Measurements from ENCODE around the gene SDF4. TPM values are rescaled to one million over a fixed set of nuclear protein-coding genes. Genes with fewer than 3 reads are reported as not detected.

Gene SDF4
- total and polyA plus RNA-seq, 2 of the 13 experiments (the other 11 are each of a cell fraction or from before 2014, with no cell fraction given), result 80.8 to 107 TPM

DNA sequence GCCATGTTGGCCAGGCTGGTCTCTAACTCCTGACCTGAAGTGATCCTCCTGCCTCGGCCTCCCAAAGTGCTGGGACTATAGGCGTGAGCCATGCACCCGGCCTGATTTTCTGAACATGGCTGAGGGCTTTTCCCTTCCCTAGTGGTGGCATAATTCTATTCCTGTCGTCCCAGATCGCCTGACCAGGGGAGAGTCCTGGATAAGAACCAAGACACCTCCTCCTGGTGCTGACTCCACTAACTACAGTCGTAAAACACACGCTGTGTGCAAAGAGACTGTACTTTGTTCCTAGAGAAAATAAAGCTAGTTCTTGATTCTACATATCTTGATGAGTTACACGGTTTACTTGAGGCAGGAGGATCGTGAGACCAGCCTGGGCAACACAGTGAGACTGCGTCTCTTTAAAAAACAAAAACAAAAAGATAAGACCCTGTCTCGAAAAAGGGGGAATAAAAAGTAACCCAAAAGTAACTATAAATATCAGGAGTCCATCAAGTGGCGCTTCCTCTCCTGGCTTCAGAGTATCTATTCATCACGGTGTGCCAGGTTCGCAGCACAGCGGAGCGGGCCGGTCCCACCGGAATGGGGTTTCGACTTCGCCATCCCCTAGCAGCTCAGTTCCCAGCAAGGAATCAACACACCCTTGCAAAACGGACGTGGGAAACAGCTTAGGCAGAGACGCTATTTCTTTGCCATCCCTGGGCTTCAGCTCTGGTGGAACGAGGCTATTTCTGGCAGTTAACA is 973 bp downstream of the SDF4 start (continued):
- TF ChIP-seq KDM2A (CRISPR knock-in tag; IDR thresholded peaks at IDR 0.05; ENCODE audit: borderline replicate concordance, low read depth) (no peak), ZNF230 (CRISPR knock-in tag; IDR thresholded peaks at IDR 0.05) (no peak), TOE1 (CRISPR knock-in tag; IDR thresholded peaks at IDR 0.05) (no peak), ATF7 (IDR thresholded peaks at IDR 0.05) (no peak), ATF7 (CRISPR knock-in tag; IDR thresholded peaks at IDR 0.05) (no peak), MYC (CRISPR knock-in tag; IDR thresholded peaks at IDR 0.05; ENCODE audit: borderline replicate concordance) (no peak), ISL2 (CRISPR knock-in tag; IDR thresholded peaks at IDR 0.05) (peak; percentile 33; the same call in 1 of the 2 replicates), HES4 (CRISPR knock-in tag; IDR thresholded peaks at IDR 0.05; ENCODE audit: borderline replicate concordance) (no peak), NFKBIZ (CRISPR knock-in tag; IDR thresholded peaks at IDR 0.05) (no peak), RCOR2 (CRISPR knock-in tag; IDR thresholded peaks at IDR 0.05) (0 out of 2 replicates have a peak, but pooled peaks have one; percentile 52), KLF13 (CRISPR knock-in tag; IDR thresholded peaks at IDR 0.05) (no peak), ZNF724P (CRISPR knock-in tag; IDR thresholded peaks at IDR 0.05; ENCODE audit: borderline replicate concordance) (no peak), ZNF644 (CRISPR knock-in tag; IDR thresholded peaks at IDR 0.05; ENCODE audit: low read depth) (no peak), ZNF256 (CRISPR knock-in tag; conservative IDR thresholded peaks at IDR 0.05) (no peak), ZNF350 (CRISPR knock-in tag; IDR thresholded peaks at IDR 0.05; ENCODE audit: borderline replicate concordance, low read depth) (no peak; the same call in 1 of the 2 replicates), NFKB2 (CRISPR knock-in tag; IDR thresholded peaks at IDR 0.05; ENCODE audit: borderline replicate concordance) (peak; percentile 13; the same call in 1 of the 2 replicates), CCAR2 (optimal IDR thresholded peaks at IDR 0.05; ENCODE audit: low read depth, low read length) (no peak)
- TF ChIP-seq, protein P1, sequence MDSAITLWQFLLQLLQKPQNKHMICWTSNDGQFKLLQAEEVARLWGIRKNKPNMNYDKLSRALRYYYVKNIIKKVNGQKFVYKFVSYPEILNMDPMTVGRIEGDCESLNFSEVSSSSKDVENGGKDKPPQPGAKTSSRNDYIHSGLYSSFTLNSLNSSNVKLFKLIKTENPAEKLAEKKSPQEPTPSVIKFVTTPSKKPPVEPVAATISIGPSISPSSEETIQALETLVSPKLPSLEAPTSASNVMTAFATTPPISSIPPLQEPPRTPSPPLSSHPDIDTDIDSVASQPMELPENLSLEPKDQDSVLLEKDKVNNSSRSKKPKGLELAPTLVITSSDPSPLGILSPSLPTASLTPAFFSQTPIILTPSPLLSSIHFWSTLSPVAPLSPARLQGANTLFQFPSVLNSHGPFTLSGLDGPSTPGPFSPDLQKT (CRISPR knock-in tag; IDR thresholded peaks at IDR 0.05; ENCODE audit: borderline replicate concordance), result no peak
- TF ChIP-seq, protein P2, sequence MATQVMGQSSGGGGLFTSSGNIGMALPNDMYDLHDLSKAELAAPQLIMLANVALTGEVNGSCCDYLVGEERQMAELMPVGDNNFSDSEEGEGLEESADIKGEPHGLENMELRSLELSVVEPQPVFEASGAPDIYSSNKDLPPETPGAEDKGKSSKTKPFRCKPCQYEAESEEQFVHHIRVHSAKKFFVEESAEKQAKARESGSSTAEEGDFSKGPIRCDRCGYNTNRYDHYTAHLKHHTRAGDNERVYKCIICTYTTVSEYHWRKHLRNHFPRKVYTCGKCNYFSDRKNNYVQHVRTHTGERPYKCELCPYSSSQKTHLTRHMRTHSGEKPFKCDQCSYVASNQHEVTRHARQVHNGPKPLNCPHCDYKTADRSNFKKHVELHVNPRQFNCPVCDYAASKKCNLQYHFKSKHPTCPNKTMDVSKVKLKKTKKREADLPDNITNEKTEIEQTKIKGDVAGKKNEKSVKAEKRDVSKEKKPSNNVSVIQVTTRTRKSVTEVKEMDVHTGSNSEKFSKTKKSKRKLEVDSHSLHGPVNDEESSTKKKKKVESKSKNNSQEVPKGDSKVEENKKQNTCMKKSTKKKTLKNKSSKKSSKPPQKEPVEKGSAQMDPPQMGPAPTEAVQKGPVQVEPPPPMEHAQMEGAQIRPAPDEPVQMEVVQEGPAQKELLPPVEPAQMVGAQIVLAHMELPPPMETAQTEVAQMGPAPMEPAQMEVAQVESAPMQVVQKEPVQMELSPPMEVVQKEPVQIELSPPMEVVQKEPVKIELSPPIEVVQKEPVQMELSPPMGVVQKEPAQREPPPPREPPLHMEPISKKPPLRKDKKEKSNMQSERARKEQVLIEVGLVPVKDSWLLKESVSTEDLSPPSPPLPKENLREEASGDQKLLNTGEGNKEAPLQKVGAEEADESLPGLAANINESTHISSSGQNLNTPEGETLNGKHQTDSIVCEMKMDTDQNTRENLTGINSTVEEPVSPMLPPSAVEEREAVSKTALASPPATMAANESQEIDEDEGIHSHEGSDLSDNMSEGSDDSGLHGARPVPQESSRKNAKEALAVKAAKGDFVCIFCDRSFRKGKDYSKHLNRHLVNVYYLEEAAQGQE (IDR thresholded peaks at IDR 0.05; ENCODE audit: borderline replicate concordance in 1 of 2, low read depth in 1 of 2, low read length in 2 of 2), result no peak
- TF ChIP-seq, protein P3, sequence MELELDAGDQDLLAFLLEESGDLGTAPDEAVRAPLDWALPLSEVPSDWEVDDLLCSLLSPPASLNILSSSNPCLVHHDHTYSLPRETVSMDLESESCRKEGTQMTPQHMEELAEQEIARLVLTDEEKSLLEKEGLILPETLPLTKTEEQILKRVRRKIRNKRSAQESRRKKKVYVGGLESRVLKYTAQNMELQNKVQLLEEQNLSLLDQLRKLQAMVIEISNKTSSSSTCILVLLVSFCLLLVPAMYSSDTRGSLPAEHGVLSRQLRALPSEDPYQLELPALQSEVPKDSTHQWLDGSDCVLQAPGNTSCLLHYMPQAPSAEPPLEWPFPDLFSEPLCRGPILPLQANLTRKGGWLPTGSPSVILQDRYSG (CRISPR knock-in tag; IDR thresholded peaks at IDR 0.05), result no peak
- TF ChIP-seq, protein P4, sequence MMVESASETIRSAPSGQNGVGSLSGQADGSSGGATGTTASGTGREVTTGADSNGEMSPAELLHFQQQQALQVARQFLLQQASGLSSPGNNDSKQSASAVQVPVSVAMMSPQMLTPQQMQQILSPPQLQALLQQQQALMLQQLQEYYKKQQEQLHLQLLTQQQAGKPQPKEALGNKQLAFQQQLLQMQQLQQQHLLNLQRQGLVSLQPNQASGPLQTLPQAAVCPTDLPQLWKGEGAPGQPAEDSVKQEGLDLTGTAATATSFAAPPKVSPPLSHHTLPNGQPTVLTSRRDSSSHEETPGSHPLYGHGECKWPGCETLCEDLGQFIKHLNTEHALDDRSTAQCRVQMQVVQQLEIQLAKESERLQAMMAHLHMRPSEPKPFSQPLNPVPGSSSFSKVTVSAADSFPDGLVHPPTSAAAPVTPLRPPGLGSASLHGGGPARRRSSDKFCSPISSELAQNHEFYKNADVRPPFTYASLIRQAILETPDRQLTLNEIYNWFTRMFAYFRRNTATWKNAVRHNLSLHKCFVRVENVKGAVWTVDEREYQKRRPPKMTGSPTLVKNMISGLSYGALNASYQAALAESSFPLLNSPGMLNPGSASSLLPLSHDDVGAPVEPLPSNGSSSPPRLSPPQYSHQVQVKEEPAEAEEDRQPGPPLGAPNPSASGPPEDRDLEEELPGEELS (CRISPR knock-in tag; IDR thresholded peaks at IDR 0.05), result no peak
- TF ChIP-seq, protein P5, sequence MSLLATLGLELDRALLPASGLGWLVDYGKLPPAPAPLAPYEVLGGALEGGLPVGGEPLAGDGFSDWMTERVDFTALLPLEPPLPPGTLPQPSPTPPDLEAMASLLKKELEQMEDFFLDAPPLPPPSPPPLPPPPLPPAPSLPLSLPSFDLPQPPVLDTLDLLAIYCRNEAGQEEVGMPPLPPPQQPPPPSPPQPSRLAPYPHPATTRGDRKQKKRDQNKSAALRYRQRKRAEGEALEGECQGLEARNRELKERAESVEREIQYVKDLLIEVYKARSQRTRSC (CRISPR knock-in tag; IDR thresholded peaks at IDR 0.05; ENCODE audit: low read depth), result peak; percentile 15; the same call in 1 of the 2 replicates
